Glomerular visceral epithelial cell (primary cell): Measurements from ENCODE around the gene KIAA1328.

Experiments
- DNase-seq: peaks from one replicate; pipeline ENCODE4 v3.0.0-alpha.2; 2016; ENCODE audit errors: extremely low spot score

KIAA1328 gene

DNA sequence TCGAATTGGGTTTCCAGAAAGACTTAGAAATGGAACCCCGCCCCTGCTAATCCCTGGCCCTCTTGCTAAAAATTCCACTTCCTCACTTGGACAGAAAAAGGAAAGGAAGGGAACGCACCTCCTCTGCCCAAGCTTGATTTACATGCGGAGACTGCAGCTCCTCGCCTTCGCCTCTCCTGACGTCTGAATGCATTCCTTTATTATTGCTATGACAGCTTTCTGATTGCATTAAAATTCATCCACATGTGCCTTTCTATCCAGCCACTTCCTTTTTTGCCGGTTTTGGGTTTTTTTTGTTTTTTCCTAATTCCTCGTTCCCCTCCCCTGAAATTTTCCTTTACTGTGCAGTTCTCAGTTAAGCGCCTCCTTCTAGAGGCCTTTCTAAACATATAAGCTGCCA, 448.9 kb downstream of the KIAA1328 start:
- no peak for DNase-seq
